K562 (cell line): ENCODE data around the gene IFT22. TPM values are rescaled to one million over a fixed set of nuclear protein-coding genes. Genes with fewer than 3 reads are reported as not detected.
A peak's percentile ranks its signal among the peaks of the same experiment; 100 is the strongest.

Experiments
- ATAC-seq: fragments of 200-7000 bp; cut with Tn5 transposase; 3 replicates; pipeline ENCODE4 v1.9.1; 2020; ENCODE audit warnings: moderate library complexity
- BruUV-seq: library from RNA; stranded (reverse); fragments of 400-500 nt; replicated peaks from 2 replicates; lab custom pipeline; 2021; lab: Mats Ljungman, UMichigan
- CTCF ChIA-PET: fragments of 300-600 bp; formaldehyde crosslinking; extraction: SDS; loops from one replicate; lab custom pipeline; 2021; ENCODE audit warnings: low intra/inter-chr PET ratio; lab: Yijun Ruan, JAX
- POLR2A ChIA-PET: fragments of 300-600, 350-650 bp; sonication (Branson Sonifier 250); formaldehyde crosslinking; extraction: SDS; loops from one replicate; lab custom pipeline; 2021; ENCODE audit warnings: antibody characterized with exemption, inconsistent platforms; lab: Yijun Ruan, JAX
- DNase-seq, 4 experiments: peaks; one replicate each; pipeline versions ENCODE4 v3.0.0 to v3.0.0-alpha.2; 2011 to 2018; ENCODE audit warnings: low spot score in 3 of 4, mixed read lengths in 3 of 4; ENCODE audit errors: extremely low read depth in 1 of 4
- FAIRE-seq: peaks from 2 replicates; lab custom pipeline; 2011; peaks lifted over from hg19 to GRCh38; lab: Jason Lieb, UNC
- H2AFZ ChIP-seq: 2 replicates; pipeline ENCODE4 v1.6.0; 2011; ENCODE audit warnings: low read depth, low read length, control low read depth, inconsistent platforms
- H3K27ac ChIP-seq: fragments of 200-600 bp; 3 replicates; pipeline ENCODE4 v1.8.0; 2011; ENCODE audit warnings: low read depth, mild to moderate bottlenecking, control low read depth, inconsistent platforms, low read length, moderate library complexity, mixed read lengths; ENCODE audit errors: extremely low read depth
- H3K27me3 ChIP-seq, 2 experiments: fragments of 300-600 bp in 1 of 2; 2 replicates in 1 of 2; 3 replicates in 1 of 2; pipeline versions ENCODE4 v1.6.0 to v1.8.0; 2011; ENCODE audit warnings: inconsistent platforms in 2 of 2, low read length in 2 of 2, mild to moderate bottlenecking in 1 of 2, mixed read lengths in 1 of 2, moderate library complexity in 1 of 2; ENCODE audit not compliant: control insufficient read depth in 2 of 2, insufficient read depth in 2 of 2
- H3K36me3 ChIP-seq: fragments of 300-600 bp; 3 replicates; pipeline ENCODE4 v1.8.0; 2011; ENCODE audit warnings: mild to moderate bottlenecking, low read length, inconsistent platforms; ENCODE audit not compliant: control insufficient read depth, insufficient read depth
- H3K4me1 ChIP-seq, 2 experiments: fragments of 200-600 bp in 1 of 2; replicated peaks in 1 of 2; 2 replicates in 1 of 2; 3 replicates in 1 of 2; pipeline versions ENCODE4 v1.5.1 to v1.8.0; 2011; ENCODE audit warnings: inconsistent platforms in 2 of 2, low read length in 2 of 2, mild to moderate bottlenecking in 1 of 2, mixed read lengths in 1 of 2, moderate library complexity in 1 of 2; ENCODE audit not compliant: control insufficient read depth in 2 of 2, insufficient read depth in 2 of 2
- H3K4me2 ChIP-seq: 2 replicates; pipeline ENCODE4 v1.6.1; 2011; ENCODE audit warnings: low read length, control low read depth, inconsistent platforms, mixed read lengths; ENCODE audit not compliant: insufficient read depth
- H3K4me3 ChIP-seq: fragments of 200-600 bp; sonication (generic), shearing (Covaris generic); 2 replicates; pipeline ENCODE4 v1.5.1; 2016; ENCODE audit warnings: control low read depth, inconsistent platforms
- H3K79me2 ChIP-seq: fragments of 200-600 bp; 3 replicates; pipeline ENCODE4 v1.8.0; 2011; ENCODE audit warnings: low read length, inconsistent platforms; ENCODE audit not compliant: control insufficient read depth, insufficient read depth
- H3K9ac ChIP-seq, 2 experiments: 2 replicates each; pipeline versions ENCODE4 v1.6.0 to v1.6.1; 2011; ENCODE audit warnings: low read depth in 2 of 2, low read length in 2 of 2, control low read depth in 1 of 2, inconsistent platforms in 1 of 2, mild to moderate bottlenecking in 1 of 2, mixed read lengths in 1 of 2; ENCODE audit not compliant: insufficient read depth in 1 of 2
- H3K9me1 ChIP-seq: one replicate; pipeline ENCODE4 v1.6.0; 2011; ENCODE audit warnings: inconsistent platforms, mild to moderate bottlenecking, low read length, moderate library complexity; ENCODE audit not compliant: control insufficient read depth, insufficient read depth
- H3K9me3 ChIP-seq: replicated peaks from 2 replicates; pipeline ENCODE4 v1.5.1; 2011; ENCODE audit warnings: low read depth, low read length, inconsistent platforms; ENCODE audit not compliant: control insufficient read depth, insufficient read depth
- H4K20me1 ChIP-seq: replicated peaks from 2 replicates; pipeline ENCODE4 v1.6.1; 2011; ENCODE audit warnings: low read length, inconsistent platforms, mixed read lengths; ENCODE audit not compliant: control insufficient read depth, insufficient read depth
- AFF1 ChIP-seq, 2 experiments: fragments of 450-650 bp; IDR thresholded peaks; 2 replicates each; pipeline ENCODE4 v1.6.1; 2018; ENCODE audit warnings: mild to moderate bottlenecking in 2 of 2, low read depth in 1 of 2; ENCODE audit not compliant: partially characterized antibody in 2 of 2
- ESRRA ChIP-seq: fragments of 450-650 bp; IDR thresholded peaks from 2 replicates; pipeline ENCODE4 v1.6.1; 2014; ENCODE audit warnings: low read depth, mild to moderate bottlenecking, moderate library complexity, borderline replicate concordance
- FOXP4 ChIP-seq: sonication (generic); formaldehyde crosslinking; IDR thresholded peaks from 2 replicates; pipeline ENCODE4 v1.8.0; 2022; ENCODE audit warnings: mild to moderate bottlenecking, missing genetic modification reagents, borderline replicate concordance
- HNRNPLL ChIP-seq: fragments of 200-400 bp; formaldehyde crosslinking; IDR thresholded peaks from 2 replicates; pipeline ENCODE4 v1.6.1; 2017; ENCODE audit warnings: low read length, low read depth, mild to moderate bottlenecking; ENCODE audit not compliant: poor library complexity, severe bottlenecking
- KDM5B ChIP-seq: fragments of 200-600 bp; sonication (generic); IDR thresholded peaks from 2 replicates; pipeline ENCODE4 v1.6.1; 2012; ENCODE audit warnings: low read depth, mild to moderate bottlenecking, moderate library complexity, low read length, control low read depth, inconsistent platforms; ENCODE audit not compliant: insufficient replicate concordance
- L3MBTL2 ChIP-seq: fragments of 450-650 bp; IDR thresholded peaks from 2 replicates; pipeline ENCODE4 v1.6.1; 2016; ENCODE audit warnings: mild to moderate bottlenecking, moderate library complexity
- NFRKB ChIP-seq: fragments of 450-650 bp; IDR thresholded peaks from 2 replicates; pipeline ENCODE4 v1.6.1; 2016; ENCODE audit warnings: low read depth
- NUFIP1 ChIP-seq: fragments of 450-650 bp; IDR thresholded peaks from 2 replicates; pipeline ENCODE4 v1.6.1; 2018; ENCODE audit not compliant: partially characterized antibody
- XRCC4 ChIP-seq: IDR thresholded peaks from one replicate; pipeline ENCODE4 v1.6.1; 2011; ENCODE audit not compliant: insufficient read depth, insufficient read length; ENCODE audit errors: extremely low read depth
- ZNF23 ChIP-seq: fragments of 250-450 bp; sonication (Bioruptor Pico); IDR thresholded peaks from 2 replicates; pipeline ENCODE4 v1.4.0; 2020; ENCODE audit warnings: mild to moderate bottlenecking
- ZNF507 ChIP-seq: conservative IDR thresholded peaks from 2 replicates; pipeline ENCODE4 v1.6.1; 2017; ENCODE audit warnings: missing genetic modification characterization, missing compliant biosample characterization
- ZZZ3 ChIP-seq: fragments of 450-650 bp; IDR thresholded peaks from 2 replicates; pipeline ENCODE4 v1.6.1; 2016; ENCODE audit warnings: antibody characterized with exemption, mild to moderate bottlenecking, moderate library complexity
- WGBS: fragments of 100-300 bp; shearing (Covaris generic); methylation state at CpG from one replicate; pipeline ENCODE4 v1.1.6; 2016; ENCODE audit warnings: low coverage, mixed read lengths; ENCODE audit not compliant: insufficient coverage; ENCODE audit errors: missing lambda C conversion rate; 5-methylcytosine and 5-hydroxymethylcytosine counted together
- in situ Hi-C: fragments of 300-500 bp; cut with MboI; formaldehyde crosslinking; loops from 4 replicates; pipeline ENCODE4 v1.15.0; 2018; ENCODE audit warnings: inconsistent platforms, mixed read lengths
- intact Hi-C: fragments of 100-400 bp; cut with micrococcal nuclease; formaldehyde crosslinking; loops from 2 replicates; pipeline ENCODE4 v1.14.2; 2022
- polyA plus RNA-seq, 8 experiments: library from polyadenylated mRNA; depleted of rRNA in 4 of 8; stranded (reverse) in 5 of 8; unstranded in 3 of 8; fragments of >200 nt; fragmentation: Nextera tagmentation in 2 of 8; fragmentation: Illumina TruSeq in 1 of 8; extraction: Ambion mirVana in 2 of 8; extraction: Trizol in 1 of 8; gene quantifications; 2 replicates each; pipeline versions ENCODE4 v1.2.1 to v1.2.3, GENCODE V29; 2011 to 2014; ENCODE audit warnings: inconsistent platforms in 1 of 8, missing spikeins in 1 of 8
- total RNA-seq, 7 experiments: library from RNA; depleted of rRNA in 6 of 7; stranded (reverse); fragments of >200 nt in 6 of 7; fragmentation: Illumina TruSeq in 2 of 7; extraction: Trizol in 2 of 7; gene quantifications; 2 replicates each; pipeline versions ENCODE4 v1.2.1 to v1.2.3, GENCODE V29; 2011 to 2021; ENCODE audit warnings: low replicate concordance in 1 of 7
- TF ChIP-seq, protein P1 (sequence below): fragments of 250-450 bp; sonication (Bioruptor Pico); IDR thresholded peaks from 2 replicates; pipeline ENCODE4 v1.5.1; 2021; ENCODE audit warnings: mild to moderate bottlenecking

The IFT22 gene
- total and polyA plus RNA-seq, 9 of the 15 experiments (the other 6 are each of a cell fraction or from before 2014, with no cell fraction given): 6.3 to 18.2 (median 7.7) TPM

DNA sequence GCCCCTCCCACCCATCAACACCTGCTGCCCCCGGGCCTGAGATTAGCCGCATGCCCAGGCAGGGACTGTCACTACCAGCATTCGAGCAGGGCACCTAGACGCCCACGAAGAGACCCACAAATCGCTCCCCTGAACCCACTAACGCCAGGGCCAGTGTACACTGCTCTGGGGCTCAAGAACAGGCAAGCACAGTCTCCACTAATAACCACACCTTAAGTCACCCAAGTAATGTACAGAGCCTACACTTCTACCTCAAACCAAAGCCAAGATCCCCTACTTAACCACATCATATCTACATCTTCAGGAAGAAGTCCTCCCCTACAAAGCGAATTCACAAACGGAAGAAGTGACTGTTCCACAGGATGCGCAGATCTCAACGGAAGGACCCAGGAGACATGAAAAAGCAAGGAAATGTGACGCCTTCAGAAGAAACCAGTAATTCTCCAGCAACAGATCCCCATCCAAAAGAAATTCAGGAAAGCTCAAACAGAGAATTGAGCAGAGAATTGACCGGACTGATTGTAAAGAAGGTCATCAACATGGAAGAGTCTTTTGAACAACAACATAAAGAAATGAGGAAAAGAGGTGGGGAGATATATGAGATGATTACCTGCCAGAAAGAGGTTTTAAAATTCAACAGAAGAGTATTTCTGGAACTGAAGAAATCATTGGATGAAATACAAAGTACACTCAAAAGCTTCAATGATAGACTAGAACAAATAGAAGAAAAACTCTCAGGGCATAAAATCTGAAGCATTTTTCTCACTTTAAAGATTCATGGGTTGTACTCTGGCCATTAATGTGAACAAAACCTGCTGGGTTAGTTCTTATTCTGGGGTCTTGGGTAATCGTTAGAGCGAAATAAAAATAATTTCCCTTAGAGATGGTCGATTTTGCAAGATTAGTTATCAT, 20.9 kb downstream of the IFT22 start:
- POLR2A ChIA-PET: interaction anchor here (1.0 kb wide), 1 partner anchor 9 kb away, joined by 3 read pairs; no protein-coding TSS in a partner anchor
- TF ChIP-seq L3MBTL2 (no peak), HNRNPLL (no peak), FOXP4 (CRISPR knock-in tag) (no peak), AFF1 (IDR thresholded peaks at IDR 0.05; ENCODE audit: low read depth in 1 of 2, partially characterized antibody in 2 of 2) (no peak), KDM5B (no peak), ZNF507 (tag) (no peak), NFRKB (no peak), ZNF23 (CRISPR knock-in tag) (no peak), ZZZ3 (no peak), NUFIP1 (no peak), ESRRA (no peak), XRCC4 (no peak)
- TF ChIP-seq, protein P1, sequence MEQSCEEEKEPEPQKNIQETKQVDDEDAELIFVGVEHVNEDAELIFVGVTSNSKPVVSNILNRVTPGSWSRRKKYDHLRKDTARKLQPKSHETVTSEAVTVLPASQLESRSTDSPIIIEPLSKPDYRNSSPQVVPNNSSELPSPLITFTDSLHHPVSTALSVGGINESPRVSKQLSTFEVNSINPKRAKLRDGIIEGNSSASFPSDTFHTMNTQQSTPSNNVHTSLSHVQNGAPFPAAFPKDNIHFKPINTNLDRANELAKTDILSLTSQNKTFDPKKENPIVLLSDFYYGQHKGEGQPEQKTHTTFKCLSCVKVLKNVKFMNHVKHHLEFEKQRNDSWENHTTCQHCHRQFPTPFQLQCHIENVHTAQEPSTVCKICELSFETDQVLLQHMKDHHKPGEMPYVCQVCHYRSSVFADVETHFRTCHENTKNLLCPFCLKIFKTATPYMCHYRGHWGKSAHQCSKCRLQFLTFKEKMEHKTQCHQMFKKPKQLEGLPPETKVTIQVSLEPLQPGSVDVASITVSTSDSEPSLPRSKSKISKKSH (CRISPR knock-in tag): peak; percentile 75; the same call in 1 of the 2 replicates

More for the DNA sequence above, 20.9 kb downstream of the IFT22 start:
- no peak overlapping the region for H3K27ac ChIP-seq
- ATAC-seq: no peak
- peaks cover 0 to 18% of the 10 kb centered on the region in 2 experiments; a peak in 2 of 5 replicates for H3K4me1 ChIP-seq
- no TSS peak for BruUV-seq
- FAIRE-seq: no peak
- H3K36me3 ChIP-seq: no peaks in the 10 kb centered on the region
- peak in 1 of 4 experiments; percentile 4 for DNase-seq
- no peak overlapping the region for H2AFZ ChIP-seq
- in situ Hi-C loops (no loop called here), intact Hi-C loops (no loop called here)
- no peaks in the 10 kb centered on the region for H3K9me1 ChIP-seq
- no peak overlapping the region for H3K4me3 ChIP-seq
- CTCF ChIA-PET: no interaction called here
- no peak overlapping the region for H3K4me2 ChIP-seq
- WGBS: 15% methylated on average over 16 of the region's 16 CpGs
- H3K79me2 ChIP-seq: no peaks in the 10 kb centered on the region
- H3K9ac ChIP-seq: no peak overlapping the region
- peaks cover 13% of the 10 kb centered on the region for H3K9me3 ChIP-seq
- H4K20me1 ChIP-seq: no peaks in the 10 kb centered on the region
- H3K27me3 ChIP-seq: peaks cover 23 to 53% of the 10 kb centered on the region in 2 experiments; a peak in 4 of 5 replicates
